H9 (cell line): Measurements from ENCODE around the gene NEUROD1. TPM values are rescaled to one million over a fixed set of nuclear protein-coding genes. Genes with fewer than 3 reads are reported as not detected.

Experiments used
- DNase-seq: peaks from one replicate; pipeline ENCODE4 v3.0.0-alpha.2; 2017
- H2AFZ ChIP-seq: one replicate; pipeline ENCODE4 v1.6.1; 2013; ENCODE audit warnings: mild to moderate bottlenecking, low read length, control low read depth, moderate library complexity
- H2AK5ac ChIP-seq: 2 replicates; pipeline ENCODE4 v1.6.1; 2013; ENCODE audit warnings: low read length, control low read depth, mixed read lengths; ENCODE audit not compliant: insufficient read length
- H2BK120ac ChIP-seq: one replicate; pipeline ENCODE4 v1.6.1; 2013; ENCODE audit warnings: low read depth, mild to moderate bottlenecking, low read length, control low read depth, inconsistent platforms; ENCODE audit not compliant: poor library complexity, severe bottlenecking
- H2BK12ac ChIP-seq: 2 replicates; pipeline ENCODE4 v1.6.1; 2013; ENCODE audit warnings: low read length, control low read depth, mixed read lengths, low read depth; ENCODE audit not compliant: insufficient read length
- H2BK15ac ChIP-seq: 2 replicates; pipeline ENCODE4 v1.6.1; 2013; ENCODE audit warnings: low read depth, low read length, control low read depth
- H2BK20ac ChIP-seq: one replicate; pipeline ENCODE4 v1.6.1; 2013; ENCODE audit warnings: low read depth, mild to moderate bottlenecking, low read length, control low read depth, inconsistent platforms; ENCODE audit not compliant: poor library complexity, severe bottlenecking
- H2BK5ac ChIP-seq: 2 replicates; pipeline ENCODE4 v1.6.1; 2013; ENCODE audit warnings: low read length, control low read depth, mixed read lengths; ENCODE audit not compliant: insufficient read length
- H3K14ac ChIP-seq: 2 replicates; pipeline ENCODE4 v1.6.1; 2013; ENCODE audit warnings: low read length, control low read depth; ENCODE audit not compliant: insufficient read depth
- H3K18ac ChIP-seq: 2 replicates; pipeline ENCODE4 v1.6.1; 2013; ENCODE audit warnings: low read depth, mild to moderate bottlenecking, mixed read lengths, low read length, control low read depth; ENCODE audit not compliant: insufficient read length
- H3K23ac ChIP-seq: 2 replicates; pipeline ENCODE4 v1.6.1; 2013; ENCODE audit warnings: low read length, control low read depth, mixed read lengths, low read depth; ENCODE audit not compliant: insufficient read length
- H3K23me2 ChIP-seq: 2 replicates; pipeline ENCODE4 v1.6.1; 2013; ENCODE audit warnings: low read depth, mild to moderate bottlenecking, mixed read lengths, low read length, control low read depth; ENCODE audit not compliant: insufficient read length, poor library complexity, severe bottlenecking
- H3K27ac ChIP-seq: 2 replicates; pipeline ENCODE4 v1.5.1; 2013; ENCODE audit warnings: low read length, control low read depth, mixed read lengths, low read depth; ENCODE audit not compliant: insufficient read length
- H3K27me3 ChIP-seq: 2 replicates; pipeline ENCODE4 v1.6.1; 2013; ENCODE audit warnings: low read length, control low read depth, inconsistent platforms; ENCODE audit not compliant: insufficient read depth
- H3K4ac ChIP-seq: 2 replicates; pipeline ENCODE4 v1.6.1; 2013; ENCODE audit warnings: low read depth, mild to moderate bottlenecking, control low read depth, inconsistent platforms, low read length, moderate library complexity
- H3K4me1 ChIP-seq: 2 replicates; pipeline ENCODE4 v1.6.1; 2013; ENCODE audit warnings: low read length, control low read depth, inconsistent platforms; ENCODE audit not compliant: insufficient read depth
- H3K4me2 ChIP-seq: 2 replicates; pipeline ENCODE4 v1.6.1; 2013; ENCODE audit warnings: low read length, control low read depth, mixed read lengths; ENCODE audit not compliant: insufficient read length, insufficient read depth
- H3K56ac ChIP-seq: 2 replicates; pipeline ENCODE4 v1.6.1; 2013; ENCODE audit warnings: low read depth, mild to moderate bottlenecking, mixed read lengths, low read length, control low read depth; ENCODE audit not compliant: insufficient read length
- H3K79me1 ChIP-seq: 2 replicates; pipeline ENCODE4 v1.6.1; 2013; ENCODE audit warnings: low read depth, mild to moderate bottlenecking, moderate library complexity, low read length, control low read depth, inconsistent platforms; ENCODE audit not compliant: insufficient read depth, poor library complexity, severe bottlenecking
- H3K79me2 ChIP-seq: 2 replicates; pipeline ENCODE4 v1.6.1; 2013; ENCODE audit warnings: low read length, control low read depth, inconsistent platforms; ENCODE audit not compliant: insufficient read depth
- H3K9ac ChIP-seq: 2 replicates; pipeline ENCODE4 v1.6.1; 2013; ENCODE audit warnings: low read length, control low read depth, mixed read lengths; ENCODE audit not compliant: insufficient read length; ENCODE audit errors: extremely low read depth
- H3K9me3 ChIP-seq: one replicate; pipeline ENCODE4 v1.6.1; 2013; ENCODE audit warnings: low read depth, low read length, inconsistent platforms; ENCODE audit not compliant: control insufficient read depth
- H3T11ph ChIP-seq: one replicate; pipeline ENCODE4 v1.6.1; 2013; ENCODE audit warnings: mild to moderate bottlenecking, low read length, control low read depth, inconsistent platforms
- H4K20me1 ChIP-seq: one replicate; pipeline ENCODE4 v1.6.1; 2013; ENCODE audit not compliant: control insufficient read depth, insufficient read length, insufficient read depth
- H4K5ac ChIP-seq: 2 replicates; pipeline ENCODE4 v1.6.1; 2013; ENCODE audit warnings: low read depth, mild to moderate bottlenecking, mixed read lengths, low read length, control low read depth; ENCODE audit not compliant: insufficient read length
- H4K8ac ChIP-seq: replicated peaks from 2 replicates; pipeline ENCODE4 v1.6.1; 2013; ENCODE audit warnings: low read length, control low read depth, mixed read lengths, low read depth; ENCODE audit not compliant: insufficient read length
- H4K91ac ChIP-seq: 2 replicates; pipeline ENCODE4 v1.6.1; 2013; ENCODE audit warnings: low read depth, mild to moderate bottlenecking, moderate library complexity, mixed read lengths, low read length, control low read depth; ENCODE audit not compliant: insufficient read length
- H3K27ac Mint-ChIP-seq, 3 experiments: 2 replicates in 2 of 3; 3 replicates in 1 of 3; pipeline ENCODE4 v1.8.0; 2020 to 2021; ENCODE audit warnings: mixed read lengths in 3 of 3, mild to moderate bottlenecking in 1 of 3, moderate library complexity in 1 of 3
- H3K27me3 Mint-ChIP-seq: 2 replicates; pipeline ENCODE4 v1.8.0; 2021; ENCODE audit warnings: low read depth, mild to moderate bottlenecking, moderate library complexity, mixed read lengths
- H3K36me3 Mint-ChIP-seq, 3 experiments: 2 replicates in 2 of 3; 3 replicates in 1 of 3; pipeline ENCODE4 v1.8.0; 2020 to 2021; ENCODE audit warnings: low read depth in 3 of 3, mixed read lengths in 3 of 3; ENCODE audit not compliant: insufficient read depth in 1 of 3
- H3K4me1 Mint-ChIP-seq, 2 experiments: 2 replicates each; pipeline ENCODE4 v1.8.0; 2020; ENCODE audit warnings: mixed read lengths in 2 of 2
- H3K4me3 Mint-ChIP-seq, 2 experiments: 2 replicates in 1 of 2; 3 replicates in 1 of 2; pipeline ENCODE4 v1.8.0; 2020 to 2021; ENCODE audit warnings: mild to moderate bottlenecking in 2 of 2, mixed read lengths in 2 of 2, moderate library complexity in 1 of 2
- H3K9me3 Mint-ChIP-seq, 2 experiments: 2 replicates in 1 of 2; 3 replicates in 1 of 2; pipeline ENCODE4 v1.8.0; 2020; ENCODE audit warnings: mild to moderate bottlenecking in 2 of 2, mixed read lengths in 2 of 2, moderate library complexity in 1 of 2
- CTCF ChIP-seq: fragments of 200-600 bp; sonication (generic); conservative IDR thresholded peaks from 3 replicates; pipeline ENCODE4 v1.8.0; 2021; ENCODE audit warnings: antibody characterized with exemption, mild to moderate bottlenecking
- WGBS: extraction: QIAGEN DNeasy Blood & Tissue Kit; methylation state at CpG from one replicate; pipeline ENCODE4 v1.1.7; 2013; ENCODE audit warnings: missing lambda C conversion rate, low lambda C conversion rate, mixed read lengths; ENCODE audit not compliant: insufficient read length; ENCODE audit errors: extremely low coverage; 5-methylcytosine and 5-hydroxymethylcytosine counted together
- total RNA-seq: library from RNA; stranded (reverse); gene quantifications from 2 replicates; pipeline ENCODE4 v1.2.1, GENCODE V29; 2021

NEUROD1 gene
- total RNA-seq, 1 experiment from 2014 or later: not detected

GRCh38 chr2:181648478-181649155, 31.7 kb downstream of the NEUROD1 start:
- H3K27me3 ChIP-seq: no peaks in the 10 kb centered on the region; the same call in 1 of the 2 replicates
- H3K27me3 Mint-ChIP-seq: peaks cover 55% of the 10 kb centered on the region
- H2BK12ac ChIP-seq: no peak overlapping the region
- H3K9me3 Mint-ChIP-seq: no peaks in the 10 kb centered on the region
- no peak overlapping the region for H3K18ac ChIP-seq
- H3K36me3 Mint-ChIP-seq: no peaks in the 10 kb centered on the region
- no peak overlapping the region for H3T11ph ChIP-seq
- no peaks in the 10 kb centered on the region for H3K79me2 ChIP-seq
- H3K4me1 Mint-ChIP-seq: no peaks in the 10 kb centered on the region
- no peak overlapping the region for H2BK15ac ChIP-seq
- no peaks in the 10 kb centered on the region for H4K20me1 ChIP-seq
- no CpG with 5 or more reads among the region's 2 CpGs for WGBS
- no peak overlapping the region for H3K14ac ChIP-seq
- no peak overlapping the region for H2BK120ac ChIP-seq
- H3K56ac ChIP-seq: no peak overlapping the region
- no peaks in the 10 kb centered on the region for H3K79me1 ChIP-seq
- TF ChIP-seq CTCF: no peak
- H3K4me1 ChIP-seq: no peaks in the 10 kb centered on the region
- no peak overlapping the region for H4K5ac ChIP-seq
- H2AK5ac ChIP-seq: no peak overlapping the region
- no peak overlapping the region for H3K27ac Mint-ChIP-seq
- H3K9ac ChIP-seq: no peak overlapping the region
- no peak overlapping the region for H2AFZ ChIP-seq
- no peak for DNase-seq
- H2BK5ac ChIP-seq: no peak overlapping the region
- no peak overlapping the region for H3K27ac ChIP-seq
- no peaks in the 10 kb centered on the region for H3K9me3 ChIP-seq
- H2BK20ac ChIP-seq: no peak overlapping the region
- H3K23me2 ChIP-seq: no peaks in the 10 kb centered on the region
- no peak overlapping the region for H3K4me2 ChIP-seq
- H3K4ac ChIP-seq: no peak overlapping the region
- H4K91ac ChIP-seq: no peak overlapping the region
- H3K4me3 Mint-ChIP-seq: no peak overlapping the region
- no peak overlapping the region for H3K23ac ChIP-seq
- no peak overlapping the region for H4K8ac ChIP-seq
